Calu3 (cell line): ENCODE measurements around the gene GRID2. TPM values are rescaled to one million over a fixed set of nuclear protein-coding genes. Genes with fewer than 3 reads are reported as not detected.
A peak's percentile ranks its signal among the peaks of the same experiment; 100 is the strongest.

Source experiments
- BruUV-seq: library from RNA; stranded (reverse); fragments of 400-500 nt; replicated peaks from 2 replicates; lab custom pipeline; 2021; lab: Mats Ljungman, UMichigan
- CTCF ChIA-PET: fragments of 300-600 bp; sonication (Branson Sonifier 250); formaldehyde crosslinking; loops from one replicate; lab custom pipeline; 2022; ENCODE audit warnings: antibody characterized with exemption; lab: Charles Lee
- DNase-seq: peaks from one replicate; pipeline ENCODE4 v3.0.0; 2022
- H3K27ac Mint-ChIP-seq: one replicate; pipeline ENCODE4 v1.8.0; 2022; ENCODE audit warnings: mixed read lengths; ENCODE audit not compliant: unreplicated experiment
- H3K27me3 Mint-ChIP-seq: one replicate; pipeline ENCODE4 v1.8.0; 2022; ENCODE audit warnings: mixed read lengths; ENCODE audit not compliant: unreplicated experiment
- H3K36me3 Mint-ChIP-seq: one replicate; pipeline ENCODE4 v1.8.0; 2022; ENCODE audit warnings: mild to moderate bottlenecking, moderate library complexity, mixed read lengths; ENCODE audit not compliant: insufficient read depth, unreplicated experiment
- H3K4me1 Mint-ChIP-seq: one replicate; pipeline ENCODE4 v1.8.0; 2022; ENCODE audit warnings: mild to moderate bottlenecking, low read depth, mixed read lengths; ENCODE audit not compliant: unreplicated experiment
- H3K4me3 Mint-ChIP-seq: one replicate; pipeline ENCODE4 v1.8.0; 2022; ENCODE audit warnings: mild to moderate bottlenecking, low read depth, moderate library complexity, mixed read lengths; ENCODE audit not compliant: unreplicated experiment
- H3K9me3 Mint-ChIP-seq: one replicate; pipeline ENCODE4 v1.8.0; 2022; ENCODE audit warnings: low read depth, mixed read lengths; ENCODE audit not compliant: unreplicated experiment
- intact Hi-C: fragments of 100-400 bp; cut with micrococcal nuclease; formaldehyde crosslinking; loops from one replicate; pipeline ENCODE4 v1.10.0; 2022; ENCODE audit not compliant: unreplicated experiment
- total RNA-seq: library from RNA; stranded (reverse); gene quantifications from 2 replicates; pipeline ENCODE4 v1.2.3, GENCODE V29; 2022
- TF ChIP-seq, protein P1 (sequence below): fragments of 200-600 bp; IDR thresholded peaks from one replicate; pipeline ENCODE4 v1.8.0; 2022; ENCODE audit warnings: antibody characterized with exemption; ENCODE audit not compliant: unreplicated experiment

Gene GRID2
- total RNA-seq, 1 experiment from 2014 or later: not detected

GRCh38 chr4:93178279-93178678 lies 874.5 kb downstream of the GRID2 start:
- Mint-ChIP-seq H3K9me3 (no peaks in the 10 kb centered on the region), H3K4me3 (no peak overlapping the region), H3K4me1 (peaks cover 4% of the 10 kb centered on the region), H3K36me3 (no peaks in the 10 kb centered on the region), H3K27me3 (no peaks in the 10 kb centered on the region), H3K27ac (no peak overlapping the region)
- DNase-seq: no peak
- intact Hi-C loops: no loop called here
- TF ChIP-seq, protein P1, sequence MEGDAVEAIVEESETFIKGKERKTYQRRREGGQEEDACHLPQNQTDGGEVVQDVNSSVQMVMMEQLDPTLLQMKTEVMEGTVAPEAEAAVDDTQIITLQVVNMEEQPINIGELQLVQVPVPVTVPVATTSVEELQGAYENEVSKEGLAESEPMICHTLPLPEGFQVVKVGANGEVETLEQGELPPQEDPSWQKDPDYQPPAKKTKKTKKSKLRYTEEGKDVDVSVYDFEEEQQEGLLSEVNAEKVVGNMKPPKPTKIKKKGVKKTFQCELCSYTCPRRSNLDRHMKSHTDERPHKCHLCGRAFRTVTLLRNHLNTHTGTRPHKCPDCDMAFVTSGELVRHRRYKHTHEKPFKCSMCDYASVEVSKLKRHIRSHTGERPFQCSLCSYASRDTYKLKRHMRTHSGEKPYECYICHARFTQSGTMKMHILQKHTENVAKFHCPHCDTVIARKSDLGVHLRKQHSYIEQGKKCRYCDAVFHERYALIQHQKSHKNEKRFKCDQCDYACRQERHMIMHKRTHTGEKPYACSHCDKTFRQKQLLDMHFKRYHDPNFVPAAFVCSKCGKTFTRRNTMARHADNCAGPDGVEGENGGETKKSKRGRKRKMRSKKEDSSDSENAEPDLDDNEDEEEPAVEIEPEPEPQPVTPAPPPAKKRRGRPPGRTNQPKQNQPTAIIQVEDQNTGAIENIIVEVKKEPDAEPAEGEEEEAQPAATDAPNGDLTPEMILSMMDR: no peak
- CTCF ChIA-PET: no interaction called here
- no TSS peak for BruUV-seq

DNA sequence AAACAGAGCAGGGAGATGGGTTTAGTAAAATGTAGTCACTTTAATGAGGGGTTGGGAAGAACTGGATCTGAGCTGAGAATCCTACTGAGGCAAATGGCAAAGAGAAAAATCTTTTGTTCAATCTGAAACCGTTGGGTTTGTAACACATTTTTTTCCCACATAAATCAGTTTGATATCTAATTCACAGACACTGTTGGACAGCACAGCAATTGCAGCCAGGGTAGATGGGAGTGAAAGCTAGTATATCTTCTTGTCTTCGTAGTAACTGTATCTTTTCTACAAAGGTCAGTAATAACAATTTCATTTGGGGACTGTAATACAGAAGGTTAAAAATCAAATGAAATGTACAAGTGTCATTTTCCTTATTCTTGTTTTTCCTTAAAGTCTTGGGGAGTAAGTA lies 875.3 kb downstream of the GRID2 start:
- CTCF ChIA-PET: no interaction called here

GRCh38 chr4:93182722-93183121 lies 879.0 kb downstream of the GRID2 start:
- no peaks in the 10 kb centered on the region for H3K9me3 Mint-ChIP-seq
- no peaks in the 10 kb centered on the region for H3K36me3 Mint-ChIP-seq
- no TSS peak for BruUV-seq
- CTCF ChIA-PET: no interaction called here
- no peak overlapping the region for H3K4me3 Mint-ChIP-seq
- DNase-seq: peak; percentile 13
- TF ChIP-seq, protein P1: no peak
- H3K27ac Mint-ChIP-seq: no peak overlapping the region
- H3K4me1 Mint-ChIP-seq: peaks cover 14% of the 10 kb centered on the region
- no peaks in the 10 kb centered on the region for H3K27me3 Mint-ChIP-seq
- intact Hi-C loops: no loop called here

More for the DNA sequence above, 875.3 kb downstream of the GRID2 start:
- no TSS peak for BruUV-seq
- Mint-ChIP-seq H3K9me3 (no peaks in the 10 kb centered on the region), H3K4me1 (peaks cover 12% of the 10 kb centered on the region), H3K36me3 (no peaks in the 10 kb centered on the region), H3K27ac (no peak overlapping the region), H3K27me3 (no peaks in the 10 kb centered on the region), H3K4me3 (no peak overlapping the region)
- intact Hi-C loops: no loop called here
- TF ChIP-seq, protein P1: no peak
- no peak for DNase-seq

DNA sequence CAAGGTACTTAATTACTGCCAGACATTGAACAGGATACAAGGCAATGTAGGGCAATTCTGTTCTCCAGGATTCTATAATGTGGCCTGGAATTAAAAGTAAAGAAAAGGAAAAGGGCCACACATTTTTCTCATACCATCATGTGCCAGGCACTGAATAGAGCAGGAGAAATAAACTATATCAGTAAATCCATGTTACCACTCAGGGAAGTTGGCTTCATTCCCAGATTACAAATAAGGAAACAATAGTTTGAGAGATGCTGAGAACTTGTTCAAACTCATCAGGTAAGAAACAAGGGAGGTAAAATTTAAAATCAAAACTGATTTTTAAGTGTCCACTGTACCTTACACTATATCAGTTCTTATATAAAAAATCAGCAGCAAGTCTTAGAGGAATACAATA lies 879.8 kb downstream of the GRID2 start:
- TF ChIP-seq, protein P1: no peak
- BruUV-seq: no TSS peak
- H3K36me3 Mint-ChIP-seq: no peaks in the 10 kb centered on the region
- H3K9me3 Mint-ChIP-seq: no peaks in the 10 kb centered on the region
- peaks cover 14% of the 10 kb centered on the region for H3K4me1 Mint-ChIP-seq
- CTCF ChIA-PET: no interaction called here
- no peak overlapping the region for H3K4me3 Mint-ChIP-seq
- H3K27ac Mint-ChIP-seq: peak overlapping the region; percentile 21
- H3K27me3 Mint-ChIP-seq: no peaks in the 10 kb centered on the region
- DNase-seq: no peak
- intact Hi-C loops: no loop called here
